ENCODE results near the gene LIPG. TPM values are rescaled to one million over a fixed set of nuclear protein-coding genes. Genes with fewer than 3 reads are reported as not detected.

The LIPG gene
- total RNA-seq, 1 experiment from 2014 or later = 8.4 TPM

DNA sequence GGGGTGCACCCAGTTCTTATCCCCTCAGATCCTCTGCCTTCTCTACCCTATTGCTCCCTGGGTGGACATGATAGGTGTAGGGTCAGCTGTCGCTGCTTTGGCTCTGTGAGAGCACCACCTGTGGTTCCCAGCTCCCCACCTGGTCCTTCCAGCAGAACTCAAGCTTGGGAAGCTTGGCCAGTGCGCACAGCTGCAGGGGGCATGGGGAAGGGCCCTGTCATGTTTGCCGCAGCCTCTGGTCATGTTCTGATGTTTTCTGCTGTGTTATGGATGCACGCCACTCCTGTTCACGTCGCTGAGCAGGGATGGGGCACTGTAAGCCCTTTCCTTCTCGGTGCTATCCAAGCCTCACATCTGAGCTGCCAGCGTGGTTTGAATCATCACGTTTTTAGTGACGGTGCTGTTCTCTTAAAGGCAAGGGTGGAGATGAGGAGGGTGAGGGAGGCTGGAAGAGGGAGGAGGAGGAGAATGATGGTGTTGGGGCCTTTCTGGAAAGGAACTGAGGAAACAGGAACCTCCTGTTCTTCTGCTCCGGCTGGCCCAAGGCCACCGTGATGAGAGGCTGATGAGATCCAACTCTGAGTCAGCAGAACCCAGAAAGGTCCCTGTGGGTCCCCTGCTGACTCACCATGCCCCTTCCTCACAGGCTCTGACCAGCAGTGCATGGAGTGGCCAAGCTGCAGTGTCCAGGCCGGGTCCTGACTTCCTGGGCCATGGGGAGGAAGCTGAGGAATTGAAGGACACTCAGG is 78.0 kb downstream of the LIPG start:
- TF ChIP-seq EZH2 (IDR thresholded peaks at IDR 0.05; ENCODE audit: borderline replicate concordance, low read depth, low read length, poor library complexity, severe bottlenecking) = no peak
- TF ChIP-seq CTCF (conservative IDR thresholded peaks at IDR 0.05; ENCODE audit: low read depth, low read length) = no peak
- Histone ChIP-seq H3K4me1 (ENCODE audit: insufficient read depth, low read length, poor library complexity, severe bottlenecking) (no peaks in the 10 kb centered on the region), H3K36me3 (ENCODE audit: insufficient read depth, low read length, poor library complexity, severe bottlenecking) (no peaks in the 10 kb centered on the region), H3K27ac (ENCODE audit: low read depth, low read length, poor library complexity, severe bottlenecking) (no peak overlapping the region), H3K4me3 (ENCODE audit: low read depth, low read length, poor library complexity, severe bottlenecking) (no peak overlapping the region), H3K9me3 (ENCODE audit: low read depth, low read length, poor library complexity, severe bottlenecking) (no peaks in the 10 kb centered on the region), H3K27me3 (replicated peaks; ENCODE audit: insufficient read depth, low read depth, low read length, poor library complexity) (no peaks in the 10 kb centered on the region)
- DNase-seq (ENCODE audit: low spot score) = no peak
- BruUV-seq (replicated peaks) = no TSS peak
- intact Hi-C loops (cut with micrococcal nuclease; ENCODE audit: unreplicated experiment) = no loop called here
- ChIA-PET POLR2A (ENCODE audit: low non-redundant PET) (no interaction called here), CTCF (no interaction called here)

GRCh38 chr18:49640741-49641140 is 78.9 kb downstream of the LIPG start:
- DNase-seq (ENCODE audit: low spot score) = no peak
- no peak overlapping the region for H3K27ac ChIP-seq (ENCODE audit: low read depth, low read length, poor library complexity, severe bottlenecking)
- TF ChIP-seq EZH2 (IDR thresholded peaks at IDR 0.05; ENCODE audit: borderline replicate concordance, low read depth, low read length, poor library complexity, severe bottlenecking) (no peak), CTCF (conservative IDR thresholded peaks at IDR 0.05; ENCODE audit: low read depth, low read length) (no peak)
- POLR2A ChIA-PET (ENCODE audit: low non-redundant PET) = no interaction called here
- no peaks in the 10 kb centered on the region for H3K4me1 ChIP-seq (ENCODE audit: insufficient read depth, low read length, poor library complexity, severe bottlenecking)
- intact Hi-C loops (cut with micrococcal nuclease; ENCODE audit: unreplicated experiment) = no loop called here
- no peaks in the 10 kb centered on the region for H3K36me3 ChIP-seq (ENCODE audit: insufficient read depth, low read length, poor library complexity, severe bottlenecking)
- no peaks in the 10 kb centered on the region for H3K9me3 ChIP-seq (ENCODE audit: low read depth, low read length, poor library complexity, severe bottlenecking)
- H3K27me3 ChIP-seq (replicated peaks; ENCODE audit: insufficient read depth, low read depth, low read length, poor library complexity) = no peaks in the 10 kb centered on the region
- CTCF ChIA-PET = no interaction called here
- H3K4me3 ChIP-seq (ENCODE audit: low read depth, low read length, poor library complexity, severe bottlenecking) = no peak overlapping the region
- BruUV-seq (replicated peaks) = no TSS peak

DNA sequence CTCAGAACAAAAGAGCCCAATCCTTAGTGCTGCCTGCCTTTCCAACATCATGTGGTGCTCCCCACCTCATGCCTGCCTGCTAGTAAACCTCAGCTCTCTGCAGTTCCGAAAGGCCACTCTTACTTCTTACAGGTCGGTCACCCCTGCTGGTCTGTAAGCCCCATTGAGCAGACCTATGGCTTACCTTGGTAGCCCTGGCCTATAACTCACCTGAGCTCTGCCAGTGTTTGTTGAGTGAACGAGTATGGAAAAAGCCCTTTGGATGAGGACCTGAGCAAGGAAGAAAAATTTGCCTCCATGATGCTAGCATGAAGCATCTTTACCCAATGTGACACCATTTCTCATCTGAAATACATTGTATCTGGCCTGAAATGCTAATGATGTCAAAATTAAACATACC is 83.3 kb downstream of the LIPG start:
- Histone ChIP-seq H3K27me3 (replicated peaks; ENCODE audit: insufficient read depth, low read depth, low read length, poor library complexity) (no peaks in the 10 kb centered on the region), H3K27ac (ENCODE audit: low read depth, low read length, poor library complexity, severe bottlenecking) (no peak overlapping the region), H3K9me3 (ENCODE audit: low read depth, low read length, poor library complexity, severe bottlenecking) (no peaks in the 10 kb centered on the region), H3K4me1 (ENCODE audit: insufficient read depth, low read length, poor library complexity, severe bottlenecking) (no peaks in the 10 kb centered on the region), H3K4me3 (ENCODE audit: low read depth, low read length, poor library complexity, severe bottlenecking) (no peak overlapping the region), H3K36me3 (ENCODE audit: insufficient read depth, low read length, poor library complexity, severe bottlenecking) (no peaks in the 10 kb centered on the region)
- ChIA-PET POLR2A (ENCODE audit: low non-redundant PET) (no interaction called here), CTCF (no interaction called here)
- no peak for DNase-seq (ENCODE audit: low spot score)
- intact Hi-C loops (cut with micrococcal nuclease; ENCODE audit: unreplicated experiment) = no loop called here
- no peak for TF ChIP-seq EZH2 (IDR thresholded peaks at IDR 0.05; ENCODE audit: borderline replicate concordance, low read depth, low read length, poor library complexity, severe bottlenecking)
- no peak for TF ChIP-seq CTCF (conservative IDR thresholded peaks at IDR 0.05; ENCODE audit: low read depth, low read length)
- no TSS peak for BruUV-seq (replicated peaks)
